Peyer's patch (tissue), 4 donors: ENCODE measurements around the gene KIRREL3.

Experiments used
- CTCF ChIP-seq, 6 experiments: fragments of 450-650 bp in 4 of 6; fragments of 200-600 bp in 2 of 6; sonication (generic) in 1 of 6; IDR thresholded peaks; one replicate each; pipeline ENCODE4 v1.5.1; 2017 to 2019; ENCODE audit warnings: antibody characterized with exemption in 6 of 6, mild to moderate bottlenecking in 3 of 6, moderate library complexity in 1 of 6
- POLR2A ChIP-seq, 2 donors: fragments of 450-650 bp; IDR thresholded peaks; one replicate each; pipeline ENCODE4 v1.5.1; 2017; ENCODE audit warnings: antibody characterized with exemption in 2 of 2, mild to moderate bottlenecking in 2 of 2, moderate library complexity in 2 of 2

GRCh38 chr11:126502982-126503381, 497.6 kb downstream of the KIRREL3 start:
- TF ChIP-seq CTCF (IDR thresholded peaks at IDR 0.05), result no peak
- TF ChIP-seq POLR2A (IDR thresholded peaks at IDR 0.05), result no peak
